Measurements from ENCODE around the gene KPNA2. TPM values are rescaled to one million over a fixed set of nuclear protein-coding genes. Genes with fewer than 3 reads are reported as not detected.
"Not testable (repeated sequence)": the region's sequence is repeated elsewhere in the genome, so short reads cannot be mapped to it uniquely, and the experiment has no call there.

KPNA2 gene
- total and polyA plus RNA-seq, 2 of the 13 experiments (the other 11 are each of a cell fraction or from before 2014, with no cell fraction given), result 111 to 305 TPM

DNA sequence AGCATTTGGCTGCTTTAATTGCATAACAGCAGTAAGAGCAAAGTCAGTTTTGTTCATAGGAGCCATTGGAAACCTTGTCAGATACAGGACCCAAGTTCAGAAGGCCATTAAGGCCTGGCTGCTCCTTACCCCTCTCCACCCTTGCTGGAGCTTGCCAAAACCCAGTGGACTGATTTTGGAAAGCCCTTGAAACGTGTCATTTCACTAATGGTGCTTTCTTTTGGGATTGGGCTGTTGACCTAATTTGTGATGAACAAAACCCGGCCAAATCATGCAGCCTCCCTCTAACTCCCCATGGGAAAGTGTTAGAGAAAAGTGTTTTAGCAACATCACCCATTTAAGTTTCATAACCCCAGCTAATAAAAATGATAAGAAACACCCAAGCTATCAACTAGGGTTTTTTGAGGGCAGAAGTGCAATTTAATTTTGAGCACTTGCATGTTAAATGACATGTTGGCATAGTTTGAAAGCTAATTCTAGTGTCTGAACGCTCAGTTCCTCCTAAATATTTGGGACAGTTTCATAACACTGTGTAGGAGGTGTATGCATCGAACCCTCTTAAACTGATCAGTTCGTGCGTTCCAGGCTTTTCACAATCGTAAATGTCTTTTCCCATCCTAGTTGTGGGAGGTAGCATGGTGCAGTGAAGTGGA is 12.5 kb downstream of the KPNA2 start:
- H4K20me1 ChIP-seq (ENCODE audit: insufficient read depth, low read length); H3K79me2 ChIP-seq (ENCODE audit: insufficient read depth, low read length); BruUV-seq (replicated peaks); CTCF ChIA-PET (ENCODE audit: low intra/inter-chr PET ratio, low total read pairs); H3K9me3 ChIP-seq (ENCODE audit: low read length); in situ Hi-C loops (cut with HindIII; ENCODE audit: extremely low pct_ligation_motif_present, low pct_unique_long_range_greater_than_20kb); DNase-seq (ENCODE audit: low spot score); H3K4me2 ChIP-seq (ENCODE audit: low read depth, low read length); H3K4me1 ChIP-seq (ENCODE audit: insufficient read depth, low read length); H3K27ac ChIP-seq (ENCODE audit: extremely low read length, insufficient read depth, low read length); H3K4me3 ChIP-seq (replicated peaks in 1 of 3; ENCODE audit: insufficient read depth in 1 of 3, low read depth in 2 of 3, low read length in 3 of 3); H3K9ac ChIP-seq (ENCODE audit: insufficient read depth, low read depth, low read length); ATAC-seq; intact Hi-C loops (cut with micrococcal nuclease; ENCODE audit: unreplicated experiment); H2AFZ ChIP-seq (ENCODE audit: low read length); H3K27me3 ChIP-seq (ENCODE audit: control insufficient read depth in 1 of 2, insufficient read depth in 2 of 2, low read length in 2 of 2): not testable (repeated sequence)
- POLR2A ChIA-PET, result interaction anchor here (1.6 kb wide), 1 partner anchor 13 kb away, joined by 5 read pairs; the partner anchor contains the start of gene KPNA2
- TF ChIP-seq POLR2A (IDR thresholded peaks at IDR 0.05; ENCODE audit: insufficient read depth in 1 of 2, low read depth in 2 of 2, low read length in 2 of 2) (peak in 1 of 2 experiments; percentile 51; a peak in 1 of 4 replicates), POLR2G (IDR thresholded peaks at IDR 0.05; ENCODE audit: low read depth, low read length) (0 out of 2 replicates have a peak, but pooled peaks have one; percentile 48), POLR2AphosphoS5 (IDR thresholded peaks at IDR 0.05; ENCODE audit: low read depth, low read length) (0 out of 2 replicates have a peak, but pooled peaks have one; percentile 5), POLR2AphosphoS2 (IDR thresholded peaks at IDR 0.05; ENCODE audit: low read depth, low read length) (peak; percentile 89)
- H3K36me3 ChIP-seq (replicated peaks in 1 of 2; ENCODE audit: control insufficient read depth in 1 of 2, insufficient read depth in 2 of 2, low read length in 2 of 2), result peaks cover 11 to 39% of the 10 kb centered on the region in 2 experiments
- FAIRE-seq, result peak; percentile 28
- WGBS (ENCODE audit: low lambda C conversion rate), result 94% methylated on average over 7 of the region's 7 CpGs

DNA sequence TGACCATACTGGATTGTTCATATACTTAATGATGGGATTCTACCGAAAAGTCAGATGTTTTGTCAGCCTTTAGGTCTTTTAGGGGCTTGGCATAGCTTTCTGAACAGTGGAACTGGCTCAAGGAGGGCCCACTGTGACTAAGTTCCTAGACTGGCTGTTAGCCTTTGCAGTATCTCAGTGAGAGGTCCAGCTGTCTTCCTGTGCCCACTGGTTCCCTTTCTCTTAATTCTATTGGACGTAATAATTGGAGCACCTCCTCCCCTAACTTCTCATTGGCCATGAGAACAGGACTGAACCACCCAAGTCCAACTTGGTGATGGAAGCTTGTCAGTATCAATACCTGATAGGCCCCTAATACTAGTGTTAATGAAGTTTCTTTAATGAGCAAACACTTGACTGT is 13.5 kb downstream of the KPNA2 start:
- no peaks in the 10 kb centered on the region; a peak in 1 of 5 replicates for H3K27me3 ChIP-seq (ENCODE audit: control insufficient read depth in 1 of 2, insufficient read depth in 2 of 2, low read length in 2 of 2)
- no peak overlapping the region for H3K4me2 ChIP-seq (ENCODE audit: low read depth, low read length)
- no TSS peak for BruUV-seq (replicated peaks)
- DNase-seq (ENCODE audit: low spot score), result no peak
- WGBS (ENCODE audit: low lambda C conversion rate), result 83% methylated on average over 2 of the region's 2 CpGs
- H3K9me3 ChIP-seq (ENCODE audit: low read length), result no peaks in the 10 kb centered on the region
- no peak overlapping the region for H2AFZ ChIP-seq (ENCODE audit: low read length)
- H3K79me2 ChIP-seq (ENCODE audit: insufficient read depth, low read length), result no peaks in the 10 kb centered on the region
- in situ Hi-C loops (cut with HindIII; ENCODE audit: extremely low pct_ligation_motif_present, low pct_unique_long_range_greater_than_20kb), result no loop called here
- H4K20me1 ChIP-seq (ENCODE audit: insufficient read depth, low read length), result no peaks in the 10 kb centered on the region
- FAIRE-seq, result no peak
- ChIA-PET POLR2A (no interaction called here), CTCF (ENCODE audit: low intra/inter-chr PET ratio, low total read pairs) (no interaction called here)
- ATAC-seq, result peak; percentile 59
- peaks cover 9 to 29% of the 10 kb centered on the region in 2 experiments for H3K36me3 ChIP-seq (replicated peaks in 1 of 2; ENCODE audit: control insufficient read depth in 1 of 2, insufficient read depth in 2 of 2, low read length in 2 of 2)
- no peak overlapping the region for H3K27ac ChIP-seq (ENCODE audit: extremely low read length, insufficient read depth, low read length)
- intact Hi-C loops (cut with micrococcal nuclease; ENCODE audit: unreplicated experiment), result no loop called here
- no peak overlapping the region for H3K4me3 ChIP-seq (replicated peaks in 1 of 3; ENCODE audit: insufficient read depth in 1 of 3, low read depth in 2 of 3, low read length in 3 of 3)
- TF ChIP-seq, protein P1, sequence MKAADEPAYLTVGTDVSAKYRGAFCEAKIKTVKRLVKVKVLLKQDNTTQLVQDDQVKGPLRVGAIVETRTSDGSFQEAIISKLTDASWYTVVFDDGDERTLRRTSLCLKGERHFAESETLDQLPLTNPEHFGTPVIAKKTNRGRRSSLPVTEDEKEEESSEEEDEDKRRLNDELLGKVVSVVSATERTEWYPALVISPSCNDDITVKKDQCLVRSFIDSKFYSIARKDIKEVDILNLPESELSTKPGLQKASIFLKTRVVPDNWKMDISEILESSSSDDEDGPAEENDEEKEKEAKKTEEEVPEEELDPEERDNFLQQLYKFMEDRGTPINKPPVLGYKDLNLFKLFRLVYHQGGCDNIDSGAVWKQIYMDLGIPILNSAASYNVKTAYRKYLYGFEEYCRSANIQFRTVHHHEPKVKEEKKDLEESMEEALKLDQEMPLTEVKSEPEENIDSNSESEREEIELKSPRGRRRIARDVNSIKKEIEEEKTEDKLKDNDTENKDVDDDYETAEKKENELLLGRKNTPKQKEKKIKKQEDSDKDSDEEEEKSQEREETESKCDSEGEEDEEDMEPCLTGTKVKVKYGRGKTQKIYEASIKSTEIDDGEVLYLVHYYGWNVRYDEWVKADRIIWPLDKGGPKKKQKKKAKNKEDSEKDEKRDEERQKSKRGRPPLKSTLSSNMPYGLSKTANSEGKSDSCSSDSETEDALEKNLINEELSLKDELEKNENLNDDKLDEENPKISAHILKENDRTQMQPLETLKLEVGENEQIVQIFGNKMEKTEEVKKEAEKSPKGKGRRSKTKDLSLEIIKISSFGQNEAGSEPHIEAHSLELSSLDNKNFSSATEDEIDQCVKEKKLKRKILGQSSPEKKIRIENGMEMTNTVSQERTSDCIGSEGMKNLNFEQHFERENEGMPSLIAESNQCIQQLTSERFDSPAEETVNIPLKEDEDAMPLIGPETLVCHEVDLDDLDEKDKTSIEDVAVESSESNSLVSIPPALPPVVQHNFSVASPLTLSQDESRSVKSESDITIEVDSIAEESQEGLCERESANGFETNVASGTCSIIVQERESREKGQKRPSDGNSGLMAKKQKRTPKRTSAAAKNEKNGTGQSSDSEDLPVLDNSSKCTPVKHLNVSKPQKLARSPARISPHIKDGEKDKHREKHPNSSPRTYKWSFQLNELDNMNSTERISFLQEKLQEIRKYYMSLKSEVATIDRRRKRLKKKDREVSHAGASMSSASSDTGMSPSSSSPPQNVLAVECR (CRISPR knock-in tag; IDR thresholded peaks at IDR 0.05; ENCODE audit: borderline replicate concordance), result no peak
- no peak for TF ChIP-seq ZIK1 (CRISPR knock-in tag; IDR thresholded peaks at IDR 0.05; ENCODE audit: borderline replicate concordance, low read depth)
- no peak for TF ChIP-seq PPARG (CRISPR knock-in tag; conservative IDR thresholded peaks at IDR 0.05)
- TF ChIP-seq NFYB (CRISPR knock-in tag; IDR thresholded peaks at IDR 0.05), result peak; percentile 57
- peak; percentile 49 for TF ChIP-seq NFYC (CRISPR knock-in tag; IDR thresholded peaks at IDR 0.05)
- H3K4me1 ChIP-seq (ENCODE audit: insufficient read depth, low read length), result peaks cover 10% of the 10 kb centered on the region
- H3K9ac ChIP-seq (ENCODE audit: insufficient read depth, low read depth, low read length), result no peak overlapping the region

Data from HepG2 (cell line).